HG03575 (cell line): ENCODE measurements around the gene RAPGEF2.
"Not testable (repeated sequence)": the region's sequence is repeated elsewhere in the genome, so short reads cannot be mapped to it uniquely, and the experiment has no call there.

ENCODE experiments used
- ATAC-seq: cut with Tn5 transposase; IDR thresholded peaks from one replicate; pipeline ENCODE4 v1.9.1; 2021; ENCODE audit not compliant: unreplicated experiment, insufficient number of reproducible peaks, low FRiP score; ENCODE audit errors: extremely low read depth

Gene RAPGEF2

GRCh38 chr4:159177265-159178150, 74.6 kb downstream of the RAPGEF2 start:
- ATAC-seq = peak; percentile 24

DNA sequence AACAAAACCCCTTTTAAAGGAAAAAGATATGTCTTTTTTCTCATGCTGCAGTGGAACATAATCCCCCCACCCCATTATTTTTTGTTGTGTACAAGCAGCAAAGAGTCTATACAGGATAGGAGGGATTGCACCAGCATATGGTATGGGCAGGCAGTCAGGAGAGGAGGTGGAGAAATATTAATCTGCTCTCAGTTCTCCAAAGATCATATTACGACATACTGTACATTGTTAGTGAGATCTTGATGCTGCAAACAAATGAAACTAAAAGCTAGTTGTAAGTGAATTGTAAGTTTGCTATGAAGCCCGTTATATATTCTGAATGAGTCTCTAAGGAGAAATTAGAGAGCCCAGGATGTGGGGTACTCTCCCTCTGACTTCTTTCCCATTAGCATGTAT, 75.3 kb downstream of the RAPGEF2 start:
- ATAC-seq = no peak

GRCh38 chr4:159178979-159179969, 76.4 kb downstream of the RAPGEF2 start:
- no peak for ATAC-seq

- not testable (repeated sequence) for ATAC-seq
Measured at GRCh38 chr4:159183885-159184605, 81.2 kb downstream of the RAPGEF2 start.

DNA sequence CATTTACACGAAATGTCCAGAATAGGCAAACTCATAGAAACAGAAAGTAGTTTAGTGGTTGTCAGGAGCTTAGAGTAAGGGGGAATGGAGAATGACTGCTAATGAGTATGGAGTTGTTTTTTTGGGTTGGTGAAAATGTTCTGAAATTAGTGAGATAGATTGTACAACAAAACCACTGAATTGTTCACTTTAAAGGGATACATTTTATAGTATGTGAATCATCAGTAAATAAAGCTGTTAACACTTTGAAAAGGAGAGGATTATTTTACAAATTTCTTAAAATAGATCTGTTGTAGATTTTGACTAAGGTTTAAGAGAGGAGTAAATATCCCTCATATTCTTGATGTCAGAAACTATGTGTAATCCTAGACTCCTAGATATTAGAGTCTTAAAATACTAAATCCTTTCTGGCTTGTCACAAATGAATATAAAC, 82.7 kb downstream of the RAPGEF2 start:
- ATAC-seq = no peak

GRCh38 chr4:159188646-159189045, 85.8 kb downstream of the RAPGEF2 start:
- ATAC-seq = no peak

DNA sequence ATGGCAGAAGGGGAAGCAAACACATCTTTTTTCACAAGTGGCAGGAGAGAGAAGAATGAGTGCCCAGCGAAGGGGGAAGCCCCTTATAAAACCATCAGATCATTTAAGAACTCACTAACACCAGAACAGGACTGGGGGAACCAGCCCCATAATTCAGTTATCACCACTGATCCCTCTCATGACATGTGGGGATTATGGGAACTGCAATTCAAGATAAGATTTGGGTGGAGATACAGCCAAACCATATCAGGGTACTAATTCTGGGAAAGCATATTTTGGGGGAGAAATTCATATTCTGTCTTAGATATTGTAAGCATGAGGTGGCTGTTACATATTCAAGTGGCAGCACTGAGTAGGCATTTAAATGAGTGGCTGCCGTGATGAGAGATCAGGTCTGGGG, 87.8 kb downstream of the RAPGEF2 start:
- no peak for ATAC-seq

DNA sequence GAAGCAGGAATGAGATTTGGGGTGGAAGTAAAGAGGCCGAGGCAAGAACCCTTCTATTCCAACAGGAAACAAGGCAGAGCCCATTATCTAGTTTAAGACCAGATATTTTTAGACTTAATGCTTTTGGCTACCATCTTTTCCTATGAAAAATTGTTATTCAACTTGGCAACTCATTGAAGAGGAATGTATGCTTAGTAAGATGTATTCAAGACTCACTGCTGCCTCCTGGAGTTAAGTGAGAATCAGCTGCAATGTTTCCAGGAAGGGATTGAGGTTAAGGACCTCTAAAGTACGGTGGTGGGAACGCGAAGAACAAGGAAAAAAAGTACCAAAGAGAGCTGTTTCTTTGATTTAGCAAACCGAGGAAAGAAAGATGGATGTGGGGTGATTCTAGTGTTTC, 89.1 kb downstream of the RAPGEF2 start:
- ATAC-seq = no peak

DNA sequence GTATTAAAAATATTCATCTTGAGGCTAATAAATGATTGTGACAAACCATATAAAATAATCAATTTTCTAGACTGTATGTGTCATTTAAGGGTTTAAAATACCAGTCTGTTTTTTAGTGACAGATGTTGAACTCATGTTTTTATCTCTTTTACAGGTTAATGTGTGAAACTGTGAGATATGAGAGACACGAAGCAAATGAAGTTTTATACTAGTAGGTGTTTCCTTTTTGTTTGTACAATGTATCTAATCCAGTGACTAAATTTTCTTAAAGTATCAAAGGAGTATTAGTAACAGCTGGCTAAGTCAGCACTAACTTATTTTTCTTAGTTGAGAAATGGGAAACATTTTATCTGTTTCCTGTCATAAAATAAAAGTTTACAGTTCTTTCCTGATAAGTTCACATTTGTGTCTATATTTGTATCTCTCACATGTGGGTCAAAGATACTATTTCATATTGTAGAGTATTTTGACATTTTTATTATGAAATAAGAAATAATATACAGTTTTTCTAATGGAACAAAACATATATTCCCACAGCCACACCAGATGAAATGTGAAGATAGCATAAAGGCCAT, 90.3 kb downstream of the RAPGEF2 start:
- no peak for ATAC-seq

GRCh38 chr4:159195361-159195769, 92.5 kb downstream of the RAPGEF2 start:
- no peak for ATAC-seq

GRCh38 chr4:159197260-159197884, 94.5 kb downstream of the RAPGEF2 start:
- no peak for ATAC-seq

DNA sequence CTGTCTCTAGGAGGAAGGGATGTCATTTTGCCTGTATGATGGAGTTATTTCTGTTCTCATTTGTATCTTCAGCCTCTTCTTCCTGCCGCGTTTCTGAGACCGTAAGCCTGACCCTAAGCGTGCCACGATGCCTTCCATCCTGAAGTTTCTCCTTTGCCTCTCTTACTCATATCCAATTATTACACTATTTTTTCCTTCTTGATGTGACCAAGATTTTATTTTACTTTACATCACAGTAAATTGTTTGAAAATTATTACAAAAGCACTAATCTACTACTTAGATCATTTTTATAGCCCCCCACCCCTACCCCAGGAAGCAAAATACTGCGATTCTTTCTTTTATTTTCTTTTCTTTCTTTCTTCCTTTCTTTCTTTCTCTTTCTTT, 95.0 kb downstream of the RAPGEF2 start:
- ATAC-seq = no peak

GRCh38 chr4:159199826-159200225, 96.9 kb downstream of the RAPGEF2 start:
- ATAC-seq = no peak

- ATAC-seq = no peak
Measured at GRCh38 chr4:159201168-159201567, 98.3 kb downstream of the RAPGEF2 start.

- no peak for ATAC-seq
Measured at GRCh38 chr4:159204566-159204965, 101.7 kb downstream of the RAPGEF2 start.

DNA sequence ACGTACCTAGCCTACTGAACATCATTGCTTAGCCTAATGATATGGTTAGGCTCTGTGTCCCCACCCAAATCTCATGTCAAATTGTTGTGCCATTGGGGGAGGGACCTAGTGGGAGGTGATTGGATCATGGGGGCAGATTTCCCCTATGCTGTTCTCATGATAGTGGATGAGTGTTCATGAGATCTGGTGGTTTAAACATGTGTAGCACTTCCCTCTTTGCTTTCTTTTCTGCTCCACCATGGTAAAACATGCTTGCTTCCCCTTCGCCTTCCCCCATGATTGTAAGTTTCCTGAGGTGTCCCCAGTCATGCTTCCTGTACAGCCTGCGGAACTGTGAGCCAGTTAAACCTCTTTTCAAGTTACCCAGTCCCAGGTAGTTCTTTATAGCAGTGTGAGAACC, 102.6 kb downstream of the RAPGEF2 start:
- no peak for ATAC-seq

DNA sequence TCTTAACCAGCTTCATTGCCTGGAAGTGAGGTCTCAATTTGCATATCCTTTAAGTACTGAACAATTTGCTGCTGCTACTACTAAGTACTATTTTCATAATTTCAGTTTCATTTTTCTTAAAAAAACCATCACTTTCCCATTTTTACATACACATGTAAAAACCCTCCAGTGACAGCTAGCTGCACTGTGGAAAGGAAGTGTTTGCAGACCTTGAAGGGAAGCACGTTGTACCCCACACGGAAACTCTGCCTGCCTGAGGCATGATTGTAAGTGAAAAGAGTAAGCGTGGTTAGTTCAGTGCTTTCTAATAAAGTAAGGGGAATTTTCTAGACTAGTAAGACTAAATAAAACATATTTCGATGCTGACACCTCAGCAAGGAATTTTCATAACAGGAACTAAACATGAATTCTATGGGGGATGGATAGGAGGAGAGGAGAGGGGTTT, 103.6 kb downstream of the RAPGEF2 start:
- ATAC-seq = peak; percentile 80

- no peak for ATAC-seq
Measured at GRCh38 chr4:159209249-159209648, 106.4 kb downstream of the RAPGEF2 start.
